Muscle layer of duodenum (tissue), 2 donors: ENCODE data around the gene SETD5.

ENCODE experiments used
- H3K27ac ChIP-seq: one replicate; pipeline ENCODE4 v1.7.0; 2013; ENCODE audit warnings: mild to moderate bottlenecking, low read length
- H3K27me3 ChIP-seq: one replicate; pipeline ENCODE4 v1.7.0; 2013; ENCODE audit warnings: low read depth, mild to moderate bottlenecking, control low read depth, low read length
- H3K36me3 ChIP-seq, 2 donors: one replicate each; pipeline ENCODE4 v1.7.0; 2013; ENCODE audit warnings: low read length in 2 of 2, control low read depth in 1 of 2, mild to moderate bottlenecking in 1 of 2; ENCODE audit not compliant: insufficient read depth in 2 of 2, control insufficient read depth in 1 of 2
- H3K4me1 ChIP-seq, 2 donors: one replicate each; pipeline ENCODE4 v1.7.0; 2013; ENCODE audit warnings: low read length in 2 of 2, mild to moderate bottlenecking in 2 of 2, control low read depth in 1 of 2, moderate library complexity in 1 of 2; ENCODE audit not compliant: insufficient read depth in 2 of 2, control insufficient read depth in 1 of 2
- H3K4me3 ChIP-seq, 2 donors: one replicate each; pipeline ENCODE4 v1.7.0; 2013; ENCODE audit warnings: low read length in 2 of 2, low read depth in 1 of 2, mild to moderate bottlenecking in 1 of 2
- H3K9me3 ChIP-seq, 2 donors: one replicate each; pipeline ENCODE4 v1.7.0; 2013; ENCODE audit warnings: low read length in 2 of 2, control low read depth in 1 of 2, mild to moderate bottlenecking in 1 of 2; ENCODE audit not compliant: control insufficient read depth in 1 of 2
- donor health status: healthy.

The SETD5 gene

DNA sequence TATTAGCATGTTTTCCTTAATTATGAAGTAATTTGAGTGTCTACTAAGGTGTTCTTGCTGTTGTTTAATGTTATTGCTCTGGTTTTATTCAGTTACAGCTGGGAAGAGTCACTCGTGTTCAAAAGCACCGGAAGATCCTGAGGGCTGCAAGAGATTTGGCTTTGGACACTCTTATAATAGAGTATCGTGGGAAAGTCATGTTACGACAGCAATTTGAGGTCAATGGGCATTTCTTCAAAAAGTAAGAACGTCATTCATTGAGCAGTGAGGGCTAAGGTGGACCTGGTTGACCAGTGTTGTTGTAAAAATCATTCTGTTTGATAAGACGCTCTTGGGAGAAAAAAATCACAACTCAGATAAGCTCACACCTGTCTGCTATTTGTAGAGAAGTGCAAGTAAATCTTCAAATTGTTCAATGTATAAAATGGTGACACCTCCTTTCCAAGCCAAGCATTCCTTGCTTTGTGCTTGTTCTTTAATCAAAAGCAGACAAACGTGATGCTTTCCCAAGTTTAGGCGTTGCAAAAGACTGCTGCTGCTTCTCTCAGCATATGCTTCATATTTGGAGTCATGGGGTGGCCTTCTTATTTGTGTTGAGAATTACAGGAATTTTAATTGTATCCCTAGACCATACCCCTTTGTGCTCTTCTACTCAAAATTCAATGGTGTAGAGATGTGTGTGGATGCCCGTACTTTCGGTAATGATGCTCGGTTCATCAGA, 44.2 kb downstream of the SETD5 start:
- H3K27ac ChIP-seq: no peak overlapping the region
- peaks cover 0 to 7% of the 10 kb centered on the region in 2 donors for H3K4me1 ChIP-seq
- no peaks in the 10 kb centered on the region for H3K9me3 ChIP-seq
- H3K4me3 ChIP-seq: no peak overlapping the region
- no peaks in the 10 kb centered on the region for H3K27me3 ChIP-seq
- H3K36me3 ChIP-seq: peaks cover 58 to 81% of the 10 kb centered on the region in 2 donors

DNA sequence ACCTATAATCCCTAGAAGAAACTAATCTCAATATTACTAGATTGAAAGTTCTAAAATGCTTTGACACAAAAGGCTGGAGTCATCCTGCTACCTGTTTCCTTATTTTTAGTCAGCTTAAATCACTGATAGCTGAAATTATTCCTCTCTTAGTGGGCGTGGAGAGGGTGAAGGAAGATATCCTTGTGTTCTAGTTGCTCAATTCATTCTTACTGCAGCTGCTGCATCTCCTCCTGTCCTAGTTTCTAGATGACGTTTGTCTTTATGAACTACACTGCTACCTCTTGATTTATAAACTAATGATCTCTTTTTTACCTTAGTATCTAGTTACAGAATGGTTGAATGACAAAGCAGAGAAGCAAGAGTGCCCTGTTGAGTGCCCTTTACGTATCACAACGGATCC, 50.7 kb downstream of the SETD5 start:
- H3K9me3 ChIP-seq: no peaks in the 10 kb centered on the region
- no peaks in the 10 kb centered on the region for H3K27me3 ChIP-seq
- no peak overlapping the region for H3K27ac ChIP-seq
- H3K4me1 ChIP-seq: peaks cover 0 to 17% of the 10 kb centered on the region in 2 donors
- no peak overlapping the region for H3K4me3 ChIP-seq
- peaks cover 52 to 82% of the 10 kb centered on the region in 2 donors for H3K36me3 ChIP-seq

DNA sequence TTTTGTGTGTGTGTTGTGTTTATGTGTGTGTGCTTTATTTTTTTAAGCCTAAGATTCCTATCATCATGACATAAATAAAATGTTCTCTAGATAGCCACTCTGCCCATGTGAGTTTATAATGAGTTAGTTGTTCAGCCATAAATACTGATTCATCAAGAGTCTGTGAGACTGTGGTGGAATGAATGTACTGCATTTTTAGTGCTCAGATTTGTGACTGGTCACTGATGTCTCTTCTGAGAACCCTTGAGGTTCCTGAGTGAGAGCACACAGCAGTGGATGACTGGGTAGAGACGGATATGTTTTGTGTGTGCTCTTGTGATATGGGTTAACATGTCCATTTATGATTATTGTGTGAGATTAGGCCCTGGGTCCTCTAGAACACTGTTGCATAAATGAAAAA, 51.2 kb downstream of the SETD5 start:
- H3K36me3 ChIP-seq: peaks cover 53 to 83% of the 10 kb centered on the region in 2 donors
- no peaks in the 10 kb centered on the region for H3K9me3 ChIP-seq
- peaks cover 0 to 17% of the 10 kb centered on the region in 2 donors for H3K4me1 ChIP-seq
- H3K27ac ChIP-seq: no peak overlapping the region
- H3K27me3 ChIP-seq: no peaks in the 10 kb centered on the region
- H3K4me3 ChIP-seq: no peak overlapping the region

DNA sequence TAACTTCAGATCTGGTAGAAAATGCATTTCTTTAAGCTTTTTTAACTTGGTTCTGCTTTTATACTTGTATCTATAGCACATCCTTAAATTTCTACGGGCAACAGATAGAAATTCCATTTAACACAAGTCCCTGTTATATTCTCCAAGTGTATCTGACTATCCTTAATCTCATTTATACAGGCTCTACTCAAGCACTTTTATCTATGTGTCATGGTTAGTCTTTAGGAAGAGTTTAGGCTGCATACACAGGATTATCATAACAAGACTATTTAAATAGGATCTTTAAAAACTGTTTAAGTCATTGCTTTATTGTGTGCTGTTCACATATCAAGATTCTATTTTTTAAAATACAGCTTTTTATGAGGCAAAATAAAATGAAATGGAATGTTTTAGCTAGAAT, 52.7 kb downstream of the SETD5 start:
- Histone ChIP-seq H3K27ac (no peak overlapping the region), H3K4me1 (peaks cover 0 to 17% of the 10 kb centered on the region in 2 donors), H3K27me3 (no peaks in the 10 kb centered on the region), H3K9me3 (no peaks in the 10 kb centered on the region), H3K4me3 (no peak overlapping the region), H3K36me3 (peaks cover 55 to 75% of the 10 kb centered on the region in 2 donors)

DNA sequence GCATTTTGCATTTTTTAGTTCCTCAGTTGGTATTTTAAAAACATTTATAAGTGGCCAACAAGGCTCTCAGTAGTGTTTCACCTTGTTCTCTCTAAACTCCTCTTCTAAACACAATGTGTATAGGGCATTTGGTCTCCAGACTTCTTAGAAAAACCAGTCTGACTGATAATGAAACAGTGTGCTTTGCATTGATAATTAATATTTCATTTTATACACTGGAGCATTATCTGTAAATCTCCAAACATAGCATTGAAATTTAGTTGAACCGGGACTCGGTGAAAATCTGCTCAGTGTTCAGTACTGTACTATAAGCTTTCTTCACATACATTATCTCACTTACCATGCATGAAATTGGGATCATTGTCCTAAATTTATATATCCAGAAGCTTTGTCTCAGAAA, 53.6 kb downstream of the SETD5 start:
- no peaks in the 10 kb centered on the region for H3K9me3 ChIP-seq
- H3K4me1 ChIP-seq: peaks cover 0 to 17% of the 10 kb centered on the region in 2 donors
- H3K4me3 ChIP-seq: no peak overlapping the region
- no peak overlapping the region for H3K27ac ChIP-seq
- no peaks in the 10 kb centered on the region for H3K27me3 ChIP-seq
- peaks cover 55 to 74% of the 10 kb centered on the region in 2 donors for H3K36me3 ChIP-seq

DNA sequence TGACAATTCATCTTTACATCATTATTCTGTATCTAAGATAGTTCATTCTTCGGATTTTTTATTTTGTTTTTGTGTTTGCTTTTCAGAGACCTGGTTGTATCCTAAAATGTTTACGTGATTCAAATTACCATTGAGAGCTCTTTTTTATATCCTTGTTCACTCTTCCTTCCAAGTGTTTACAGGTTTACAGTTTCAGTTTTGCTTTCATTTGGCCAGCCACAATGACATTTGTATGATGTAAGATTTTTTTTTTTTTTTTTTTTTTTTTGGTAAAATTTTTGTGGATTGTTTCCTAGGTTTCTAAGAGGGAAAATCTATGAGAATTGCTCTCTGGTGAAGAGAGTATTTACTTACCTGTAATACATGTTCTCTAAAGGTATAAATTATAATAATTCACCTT, 55.0 kb downstream of the SETD5 start:
- Histone ChIP-seq H3K27ac (no peak overlapping the region), H3K4me1 (peaks cover 0 to 17% of the 10 kb centered on the region in 2 donors), H3K9me3 (no peaks in the 10 kb centered on the region), H3K27me3 (no peaks in the 10 kb centered on the region), H3K4me3 (no peak overlapping the region), H3K36me3 (peaks cover 50 to 68% of the 10 kb centered on the region in 2 donors)

DNA sequence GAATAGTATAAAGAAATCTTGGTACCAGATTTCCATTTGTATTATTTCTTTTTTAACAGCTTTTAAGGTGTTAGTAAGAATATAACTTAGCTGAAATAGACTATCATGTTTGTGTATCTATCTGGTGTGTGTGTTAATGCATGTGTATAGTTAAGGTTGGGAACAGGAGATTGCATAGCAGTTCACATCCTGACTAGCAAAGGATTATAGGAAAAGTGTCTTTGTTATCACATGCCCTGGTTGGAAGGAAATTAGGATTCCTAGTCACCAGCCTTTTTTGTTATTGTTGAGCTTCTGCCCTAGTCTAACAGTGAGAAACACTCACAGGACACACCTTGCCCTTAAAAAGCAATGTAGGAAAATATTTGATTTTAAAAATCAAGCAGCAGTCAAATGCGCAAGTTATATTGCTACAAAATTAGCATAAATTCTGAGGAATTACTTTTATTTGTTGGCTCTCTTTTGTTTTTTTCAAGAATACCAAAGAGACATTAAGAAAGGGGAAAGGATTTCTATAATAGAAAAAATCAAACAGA, 58.2 kb downstream of the SETD5 start:
- Histone ChIP-seq H3K4me3 (no peak overlapping the region), H3K4me1 (peaks cover 0 to 14% of the 10 kb centered on the region in 2 donors), H3K27ac (no peak overlapping the region), H3K36me3 (peaks cover 26 to 49% of the 10 kb centered on the region in 2 donors), H3K9me3 (no peaks in the 10 kb centered on the region), H3K27me3 (no peaks in the 10 kb centered on the region)

DNA sequence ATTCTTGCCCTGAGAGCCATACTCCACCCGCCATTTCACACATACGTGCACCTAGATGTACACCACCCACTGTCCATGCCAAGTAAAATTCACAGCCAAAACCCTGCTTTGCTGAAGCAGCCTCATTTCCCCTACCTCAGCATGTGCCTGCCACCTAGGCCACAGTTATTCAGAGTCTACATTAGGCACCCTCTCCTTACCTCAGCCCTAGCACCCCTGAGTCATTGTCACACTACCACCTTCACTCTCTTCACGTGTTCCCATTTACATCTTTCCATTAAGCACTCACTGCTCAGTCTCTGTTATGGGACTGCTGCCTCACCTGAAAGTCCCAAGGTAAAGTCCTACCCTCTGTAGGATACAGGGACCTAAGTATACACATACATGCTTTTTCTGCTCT, 70.0 kb downstream of the SETD5 start:
- H3K27ac ChIP-seq: no peak overlapping the region
- H3K36me3 ChIP-seq: peaks cover 72 to 87% of the 10 kb centered on the region in 2 donors
- no peaks in the 10 kb centered on the region for H3K27me3 ChIP-seq
- H3K4me1 ChIP-seq: no peaks in the 10 kb centered on the region
- no peaks in the 10 kb centered on the region for H3K9me3 ChIP-seq
- H3K4me3 ChIP-seq: no peak overlapping the region

DNA sequence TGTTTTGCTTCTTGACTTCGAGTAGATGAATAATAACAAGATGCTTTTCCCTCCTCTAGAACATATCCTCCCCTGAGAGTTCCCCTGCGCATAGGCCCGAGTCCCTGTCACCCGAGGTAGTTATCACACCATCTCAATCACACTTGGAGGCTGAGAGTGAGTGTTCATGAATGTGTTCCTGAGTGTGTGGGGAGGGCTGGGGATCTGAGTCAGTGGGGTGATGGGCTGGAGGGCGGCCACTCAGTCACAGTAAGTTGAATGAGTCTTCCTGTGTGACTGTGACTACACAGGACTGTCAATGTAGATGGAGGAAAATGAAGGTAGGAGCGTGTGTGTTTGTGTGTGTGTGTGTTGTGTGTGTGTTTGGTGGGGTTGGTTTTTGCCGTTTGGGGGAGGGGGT, 71.0 kb downstream of the SETD5 start:
- Histone ChIP-seq H3K4me1 (no peaks in the 10 kb centered on the region), H3K27ac (no peak overlapping the region), H3K4me3 (no peak overlapping the region), H3K36me3 (peaks cover 80 to 91% of the 10 kb centered on the region in 2 donors), H3K9me3 (no peaks in the 10 kb centered on the region), H3K27me3 (no peaks in the 10 kb centered on the region)

DNA sequence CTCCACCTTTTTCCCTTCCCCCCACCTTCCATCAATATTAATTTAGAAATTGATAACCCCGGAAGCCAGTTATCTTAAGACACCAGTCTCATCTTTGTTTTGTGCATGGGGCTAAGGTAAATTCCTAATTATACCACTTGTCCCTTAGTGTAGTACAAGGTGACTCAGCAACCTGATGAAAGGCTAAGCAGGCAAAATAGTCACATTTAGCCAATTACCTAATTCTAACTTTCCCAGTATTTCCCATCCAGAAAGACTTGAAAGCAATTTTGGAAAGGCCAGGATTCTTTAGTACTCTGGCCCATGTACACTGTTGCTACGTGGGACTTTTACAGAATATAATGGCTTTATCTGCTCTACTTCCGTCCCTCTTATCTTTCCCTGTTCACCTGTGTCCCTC, 72.6 kb downstream of the SETD5 start:
- Histone ChIP-seq H3K27ac (no peak overlapping the region), H3K4me3 (no peak overlapping the region), H3K27me3 (no peaks in the 10 kb centered on the region), H3K4me1 (no peaks in the 10 kb centered on the region), H3K36me3 (peaks cover 83 to 92% of the 10 kb centered on the region in 2 donors), H3K9me3 (no peaks in the 10 kb centered on the region)

DNA sequence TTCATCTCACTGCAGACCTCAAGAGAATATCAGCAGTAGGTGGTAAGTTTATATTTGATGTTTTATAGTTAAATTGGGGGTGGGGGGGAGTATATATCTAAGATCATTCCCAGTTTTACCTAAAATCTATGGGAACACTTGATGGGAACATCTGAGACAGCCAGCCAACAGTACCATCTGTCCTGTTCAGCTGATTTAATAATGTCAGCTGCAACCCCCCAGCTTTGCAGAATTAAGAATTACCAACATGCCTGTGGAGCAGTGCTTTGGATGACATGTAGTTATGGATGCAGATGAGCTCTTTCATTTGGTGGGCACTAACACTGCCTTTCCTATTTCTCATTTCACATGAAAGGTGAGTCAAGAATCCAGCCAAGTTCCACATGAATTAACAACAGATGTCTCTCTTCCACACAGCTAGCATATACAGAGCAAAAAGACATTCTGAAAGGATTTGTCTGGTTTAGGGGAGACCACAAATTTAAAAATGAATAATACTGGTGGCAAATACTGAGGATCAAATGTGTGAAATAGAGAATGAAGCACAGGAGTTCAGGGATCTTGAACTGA, 76.2 kb downstream of the SETD5 start:
- H3K36me3 ChIP-seq: peaks cover 71 to 90% of the 10 kb centered on the region in 2 donors
- H3K4me3 ChIP-seq: no peak overlapping the region
- H3K9me3 ChIP-seq: no peaks in the 10 kb centered on the region
- H3K27ac ChIP-seq: no peak overlapping the region
- H3K27me3 ChIP-seq: no peaks in the 10 kb centered on the region
- peaks cover 0 to 5% of the 10 kb centered on the region in 2 donors for H3K4me1 ChIP-seq
